Keratinocyte (primary cell): ENCODE results near the gene CDH18. TPM values are rescaled to one million over a fixed set of nuclear protein-coding genes. Genes with fewer than 3 reads are reported as not detected.

Source experiments
- DNase-seq: peaks from one replicate; pipeline ENCODE4 v3.0.0-alpha.2; 2011; ENCODE audit warnings: low read depth, missing footprints, low spot score
- FAIRE-seq: peaks from 2 replicates; lab custom pipeline; 2011; peaks lifted over from hg19 to GRCh38; lab: Jason Lieb, UNC
- H2AFZ ChIP-seq: 2 replicates; pipeline ENCODE4 v1.6.0; 2012; ENCODE audit warnings: low read length, control low read depth, inconsistent platforms; ENCODE audit not compliant: control insufficient read depth
- H3K27ac ChIP-seq: 2 replicates; pipeline ENCODE4 v1.5.1; 2011; ENCODE audit warnings: low read length; ENCODE audit not compliant: control insufficient read depth, insufficient read depth
- H3K27me3 ChIP-seq: 3 replicates; pipeline ENCODE4 v1.6.0; 2011; ENCODE audit warnings: low read length; ENCODE audit not compliant: control insufficient read depth, insufficient read depth; ENCODE audit errors: extremely low read depth
- H3K36me3 ChIP-seq, 2 experiments: 2 replicates in 1 of 2; 3 replicates in 1 of 2; pipeline ENCODE4 v1.5.1; 2011; ENCODE audit warnings: low read length in 2 of 2, mild to moderate bottlenecking in 1 of 2; ENCODE audit not compliant: control insufficient read depth in 2 of 2, insufficient read depth in 2 of 2; ENCODE audit errors: extremely low read depth in 1 of 2
- H3K4me1 ChIP-seq: 3 replicates; pipeline ENCODE4 v1.5.1; 2011; ENCODE audit warnings: low read length; ENCODE audit not compliant: control insufficient read depth, insufficient read depth; ENCODE audit errors: extremely low read depth
- H3K4me2 ChIP-seq: 3 replicates; pipeline ENCODE4 v1.6.0; 2011; ENCODE audit warnings: low read depth, low read length; ENCODE audit not compliant: control insufficient read depth, insufficient read depth; ENCODE audit errors: extremely low read depth
- H3K4me3 ChIP-seq, 3 experiments: fragments of 200-600 bp in 1 of 3; sonication (generic) in 1 of 3; 2 replicates in 2 of 3; 3 replicates in 1 of 3; pipeline ENCODE4 v1.5.1; 2011 to 2016; ENCODE audit warnings: low read length in 3 of 3, mild to moderate bottlenecking in 3 of 3, control low read depth in 2 of 3, inconsistent platforms in 1 of 3, low read depth in 1 of 3, mixed read lengths in 1 of 3, mixed run types in 1 of 3, moderate library complexity in 1 of 3; ENCODE audit not compliant: control insufficient read depth in 2 of 3, insufficient read depth in 2 of 3; ENCODE audit errors: extremely low read depth in 1 of 3
- H3K79me2 ChIP-seq: 2 replicates; pipeline ENCODE4 v1.6.0; 2012; ENCODE audit warnings: low read length; ENCODE audit not compliant: control insufficient read depth, insufficient read depth
- H3K9ac ChIP-seq: 3 replicates; pipeline ENCODE4 v1.6.0; 2011; ENCODE audit warnings: low read length; ENCODE audit not compliant: control insufficient read depth, insufficient read depth; ENCODE audit errors: extremely low read depth
- H3K9me1 ChIP-seq: 3 replicates; pipeline ENCODE4 v1.6.0; 2011; ENCODE audit warnings: low read length; ENCODE audit not compliant: control insufficient read depth, insufficient read depth; ENCODE audit errors: extremely low read depth
- H3K9me3 ChIP-seq: 2 replicates; pipeline ENCODE4 v1.5.1; 2012; ENCODE audit warnings: low read depth, low read length; ENCODE audit not compliant: control insufficient read depth
- H4K20me1 ChIP-seq: 3 replicates; pipeline ENCODE4 v1.6.0; 2011; ENCODE audit warnings: low read length; ENCODE audit not compliant: control insufficient read depth, insufficient read depth; ENCODE audit errors: extremely low read depth
- EZH2 ChIP-seq: IDR thresholded peaks from one replicate; pipeline ENCODE4 v1.6.1; 2012; ENCODE audit warnings: inconsistent platforms, mild to moderate bottlenecking, low read length, moderate library complexity
- dilution Hi-C: fragments of 300-500 bp; cut with MboI; formaldehyde crosslinking; loops from one replicate; pipeline ENCODE4 v1.7.0; 2020; ENCODE audit warnings: low sequenced_read_pairs; ENCODE audit not compliant: extremely low pct_ligation_motif_present
- polyA plus RNA-seq, 5 experiments: library from polyadenylated mRNA; depleted of rRNA in 3 of 5; stranded (reverse) in 3 of 5; stranded (forward) in 1 of 5; unstranded in 1 of 5; fragments of >200 nt; gene quantifications; 1 replicate in 1 of 5; 2 replicates in 3 of 5; 3 replicates in 1 of 5; pipeline versions ENCODE4 v1.2.1 to v1.2.3, GENCODE V29; 2011 to 2012; ENCODE audit warnings: missing spikeins in 2 of 5, low read depth in 1 of 5, low replicate concordance in 1 of 5
- TF ChIP-seq, protein P1 (sequence below), 3 experiments: IDR thresholded peaks in 1 of 3; conservative IDR thresholded peaks in 1 of 3; optimal IDR thresholded peaks in 1 of 3; 2 replicates in 2 of 3; 3 replicates in 1 of 3; pipeline versions ENCODE3 to v1.5.1; 2011; ENCODE audit warnings: low read length in 3 of 3, mild to moderate bottlenecking in 3 of 3, moderate library complexity in 2 of 3, control low read depth in 1 of 3, inconsistent platforms in 1 of 3; ENCODE audit not compliant: insufficient read depth in 2 of 3; ENCODE audit errors: extremely low read depth in 1 of 3

Gene CDH18
- polyA plus RNA-seq, 1 donor (not counting 4 experiments of a cell fraction or from before 2014, with no cell fraction given): 0.41 TPM

DNA sequence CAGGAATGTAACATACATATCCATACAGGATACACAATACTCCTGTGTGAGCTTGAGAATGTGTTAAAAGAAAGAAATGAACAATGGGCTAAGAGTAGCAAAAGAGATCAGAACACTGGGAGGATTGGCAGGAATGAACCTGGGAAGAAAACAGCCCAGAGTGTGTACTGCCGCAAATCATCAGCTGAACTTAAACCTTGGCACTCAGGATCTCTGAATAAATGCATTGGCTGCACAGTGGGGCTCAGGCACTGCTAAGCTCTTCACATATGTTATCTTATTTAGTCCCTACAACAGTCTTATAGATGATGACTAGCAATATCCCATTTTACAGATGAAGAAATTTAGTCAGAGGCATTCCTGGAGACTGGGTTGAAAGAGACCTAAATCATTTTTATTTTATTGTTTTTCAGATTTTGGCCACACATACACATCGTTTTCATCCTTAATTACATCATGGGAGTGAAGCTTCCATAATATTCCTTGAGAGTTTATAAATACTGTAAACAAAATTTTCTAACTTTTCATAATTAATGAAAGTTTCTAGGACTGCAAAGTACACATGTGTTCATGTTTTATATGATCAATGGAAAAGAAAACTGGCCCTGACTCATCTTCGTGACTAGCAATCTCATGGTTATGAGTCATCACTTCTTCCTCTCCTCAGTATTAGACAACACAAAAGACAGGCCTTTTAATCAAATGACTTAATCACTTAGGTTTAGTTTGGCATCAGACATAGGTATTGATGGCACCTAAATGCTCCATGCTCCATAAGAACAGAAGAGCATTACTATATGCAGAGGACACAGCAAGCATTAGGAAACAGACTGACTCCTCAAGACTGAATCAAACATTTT is 59.2 kb downstream of the CDH18 start:
- no peaks in the 10 kb centered on the region for H3K79me2 ChIP-seq
- no peak for TF ChIP-seq EZH2
- TF ChIP-seq, protein P1, sequence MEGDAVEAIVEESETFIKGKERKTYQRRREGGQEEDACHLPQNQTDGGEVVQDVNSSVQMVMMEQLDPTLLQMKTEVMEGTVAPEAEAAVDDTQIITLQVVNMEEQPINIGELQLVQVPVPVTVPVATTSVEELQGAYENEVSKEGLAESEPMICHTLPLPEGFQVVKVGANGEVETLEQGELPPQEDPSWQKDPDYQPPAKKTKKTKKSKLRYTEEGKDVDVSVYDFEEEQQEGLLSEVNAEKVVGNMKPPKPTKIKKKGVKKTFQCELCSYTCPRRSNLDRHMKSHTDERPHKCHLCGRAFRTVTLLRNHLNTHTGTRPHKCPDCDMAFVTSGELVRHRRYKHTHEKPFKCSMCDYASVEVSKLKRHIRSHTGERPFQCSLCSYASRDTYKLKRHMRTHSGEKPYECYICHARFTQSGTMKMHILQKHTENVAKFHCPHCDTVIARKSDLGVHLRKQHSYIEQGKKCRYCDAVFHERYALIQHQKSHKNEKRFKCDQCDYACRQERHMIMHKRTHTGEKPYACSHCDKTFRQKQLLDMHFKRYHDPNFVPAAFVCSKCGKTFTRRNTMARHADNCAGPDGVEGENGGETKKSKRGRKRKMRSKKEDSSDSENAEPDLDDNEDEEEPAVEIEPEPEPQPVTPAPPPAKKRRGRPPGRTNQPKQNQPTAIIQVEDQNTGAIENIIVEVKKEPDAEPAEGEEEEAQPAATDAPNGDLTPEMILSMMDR (optimal IDR thresholded peaks at IDR 0.05 in 1 of 3, IDR thresholded peaks at IDR 0.05 in 1 of 3, conservative IDR thresholded peaks at IDR 0.05 in 1 of 3; ENCODE audit: extremely low read depth in 1 of 3, insufficient read depth in 2 of 3, low read length in 3 of 3): no peak
- H3K9me3 ChIP-seq: no peaks in the 10 kb centered on the region
- H3K4me3 ChIP-seq: no peak overlapping the region
- H2AFZ ChIP-seq: peak overlapping the region; percentile 75
- peak overlapping the region; percentile 41 for H3K4me2 ChIP-seq
- DNase-seq (peak; percentile 62), FAIRE-seq (peak; percentile 92)
- no peaks in the 10 kb centered on the region for H3K27me3 ChIP-seq
- no peaks in the 10 kb centered on the region for H4K20me1 ChIP-seq
- H3K27ac ChIP-seq: peak overlapping the region; percentile 74
- no peaks in the 10 kb centered on the region for H3K9me1 ChIP-seq
- H3K36me3 ChIP-seq: no peaks in the 10 kb centered on the region
- dilution Hi-C loops: no loop called here
- no peak overlapping the region for H3K9ac ChIP-seq
- H3K4me1 ChIP-seq: peaks cover 12% of the 10 kb centered on the region

DNA sequence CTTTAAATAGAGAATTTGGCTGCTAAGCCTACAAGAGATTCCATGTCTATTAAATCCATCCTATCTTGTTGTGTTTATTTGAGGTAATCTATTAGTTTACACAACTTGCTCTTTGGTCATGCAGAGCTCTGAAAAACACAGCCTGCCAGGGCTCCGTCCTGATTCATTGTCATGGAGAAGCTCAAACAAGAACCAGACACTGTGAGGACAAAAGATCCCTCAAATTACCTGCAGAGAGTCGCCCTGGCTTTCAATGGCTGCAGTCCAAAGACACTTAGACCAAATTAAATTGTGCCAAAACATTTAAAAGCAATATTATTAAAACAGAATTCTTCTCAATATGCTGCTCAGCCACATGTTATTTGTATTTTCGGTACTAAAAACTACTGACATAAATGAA is 60.1 kb downstream of the CDH18 start:
- H2AFZ ChIP-seq: no peak overlapping the region
- no peak overlapping the region for H3K4me3 ChIP-seq
- TF ChIP-seq, protein P1 (optimal IDR thresholded peaks at IDR 0.05 in 1 of 3, IDR thresholded peaks at IDR 0.05 in 1 of 3, conservative IDR thresholded peaks at IDR 0.05 in 1 of 3; ENCODE audit: extremely low read depth in 1 of 3, insufficient read depth in 2 of 3, low read length in 3 of 3): no peak
- TF ChIP-seq EZH2: no peak
- no peaks in the 10 kb centered on the region for H3K36me3 ChIP-seq
- FAIRE-seq (no peak), DNase-seq (no peak)
- no peaks in the 10 kb centered on the region for H3K27me3 ChIP-seq
- dilution Hi-C loops: no loop called here
- H3K27ac ChIP-seq: peak overlapping the region; percentile 74
- H3K4me1 ChIP-seq: peaks cover 12% of the 10 kb centered on the region
- H3K9me1 ChIP-seq: no peaks in the 10 kb centered on the region
- no peaks in the 10 kb centered on the region for H4K20me1 ChIP-seq
- H3K79me2 ChIP-seq: no peaks in the 10 kb centered on the region
- H3K9me3 ChIP-seq: no peaks in the 10 kb centered on the region
- no peak overlapping the region for H3K9ac ChIP-seq
- no peak overlapping the region for H3K4me2 ChIP-seq
